ENCODE results near the gene LIN52.

Gene LIN52, protein sequence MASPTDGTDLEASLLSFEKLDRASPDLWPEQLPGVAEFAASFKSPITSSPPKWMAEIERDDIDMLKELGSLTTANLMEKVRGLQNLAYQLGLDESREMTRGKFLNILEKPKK

DNA sequence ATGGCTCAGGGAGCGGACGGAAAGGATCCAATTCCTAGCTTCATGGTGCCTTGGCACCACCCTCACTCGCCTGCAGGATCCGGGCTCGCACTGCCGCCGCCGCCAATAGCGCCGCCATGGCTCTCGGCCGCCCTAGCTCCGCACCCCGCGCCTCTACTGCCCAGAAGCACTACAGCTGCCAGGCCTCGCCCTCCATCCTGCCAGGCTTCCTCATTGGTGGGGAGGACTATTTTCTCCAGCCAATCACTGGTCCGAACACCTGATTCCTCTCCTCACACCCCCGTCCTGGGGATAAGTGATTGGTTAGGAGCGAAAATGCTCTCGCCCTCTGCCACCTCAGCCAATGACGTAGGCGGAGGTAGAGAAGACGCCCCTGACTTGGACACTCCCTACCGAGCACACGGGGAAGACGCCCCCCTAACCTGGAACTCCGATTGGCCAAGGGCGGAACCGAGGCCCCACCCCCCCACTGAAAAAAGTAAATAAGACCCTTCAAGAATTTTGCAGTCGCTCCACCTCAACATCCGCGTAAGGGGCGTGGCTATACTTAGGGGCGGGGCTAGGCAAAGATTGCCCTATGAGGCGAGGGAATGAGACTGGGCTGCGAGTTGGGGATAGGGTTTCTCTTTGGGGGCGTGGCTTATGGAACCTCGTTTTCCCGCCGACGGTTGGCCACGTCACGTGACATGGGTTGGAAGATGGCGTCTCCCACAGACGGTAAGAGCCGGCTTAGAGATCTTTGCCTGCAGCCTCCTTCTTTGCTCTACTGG is at the start of gene LIN52, which contains the start of gene ALDH6A1:
TSS of gene LIN52 (plus strand) at position 680 of the 770 bp plus-strand sequence. CDS start at position 699, 19 bp downstream.
TSS of gene ALDH6A1 (minus strand) at position 177 of the 770 bp plus-strand sequence. CDS start at position 118, 59 bp downstream.
- peak within 1 kb of the TSS; percentile 98 for H3K4me3 ChIP-seq (ENCODE audit: low read depth, low read length)
- peak; percentile 100 for DNase-seq (ENCODE audit: low read depth)
- TF ChIP-seq, protein P1, sequence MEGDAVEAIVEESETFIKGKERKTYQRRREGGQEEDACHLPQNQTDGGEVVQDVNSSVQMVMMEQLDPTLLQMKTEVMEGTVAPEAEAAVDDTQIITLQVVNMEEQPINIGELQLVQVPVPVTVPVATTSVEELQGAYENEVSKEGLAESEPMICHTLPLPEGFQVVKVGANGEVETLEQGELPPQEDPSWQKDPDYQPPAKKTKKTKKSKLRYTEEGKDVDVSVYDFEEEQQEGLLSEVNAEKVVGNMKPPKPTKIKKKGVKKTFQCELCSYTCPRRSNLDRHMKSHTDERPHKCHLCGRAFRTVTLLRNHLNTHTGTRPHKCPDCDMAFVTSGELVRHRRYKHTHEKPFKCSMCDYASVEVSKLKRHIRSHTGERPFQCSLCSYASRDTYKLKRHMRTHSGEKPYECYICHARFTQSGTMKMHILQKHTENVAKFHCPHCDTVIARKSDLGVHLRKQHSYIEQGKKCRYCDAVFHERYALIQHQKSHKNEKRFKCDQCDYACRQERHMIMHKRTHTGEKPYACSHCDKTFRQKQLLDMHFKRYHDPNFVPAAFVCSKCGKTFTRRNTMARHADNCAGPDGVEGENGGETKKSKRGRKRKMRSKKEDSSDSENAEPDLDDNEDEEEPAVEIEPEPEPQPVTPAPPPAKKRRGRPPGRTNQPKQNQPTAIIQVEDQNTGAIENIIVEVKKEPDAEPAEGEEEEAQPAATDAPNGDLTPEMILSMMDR (IDR thresholded peaks at IDR 0.05; ENCODE audit: low read depth, low read length): no peak
- TF ChIP-seq, protein P2, sequence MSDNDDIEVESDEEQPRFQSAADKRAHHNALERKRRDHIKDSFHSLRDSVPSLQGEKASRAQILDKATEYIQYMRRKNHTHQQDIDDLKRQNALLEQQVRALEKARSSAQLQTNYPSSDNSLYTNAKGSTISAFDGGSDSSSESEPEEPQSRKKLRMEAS (IDR thresholded peaks at IDR 0.05; ENCODE audit: low read depth, low read length): peak; percentile 91
- TF ChIP-seq MYC (IDR thresholded peaks at IDR 0.05; ENCODE audit: low read depth, low read length) (peak; percentile 68; the same call in 1 of the 2 replicates), POLR2A (IDR thresholded peaks at IDR 0.05; ENCODE audit: extremely low read depth, insufficient read length) (peak; percentile 52)

DNA sequence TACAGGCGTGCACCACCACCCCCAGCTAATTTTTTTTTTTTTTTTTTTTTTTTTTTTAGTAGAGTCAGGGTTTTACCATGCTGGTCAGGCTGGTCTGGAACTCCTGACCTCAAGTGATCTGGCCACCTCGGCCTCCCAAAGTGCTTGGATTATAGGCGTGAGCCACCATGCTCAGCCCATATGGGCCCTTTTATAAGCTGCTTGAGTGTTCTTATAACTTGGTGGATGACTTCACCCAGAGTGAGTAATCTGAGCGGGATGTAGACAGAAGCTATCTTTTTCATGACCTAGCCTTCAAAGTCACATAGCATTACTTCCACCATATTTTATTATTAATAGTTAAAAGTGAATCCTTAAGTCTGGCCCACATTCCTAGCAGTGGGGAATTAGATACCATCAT is 49.2 kb upstream of the LIN52 start:
- TF ChIP-seq POLR2A (IDR thresholded peaks at IDR 0.05; ENCODE audit: extremely low read depth, insufficient read length): no peak
- TF ChIP-seq, protein P2 (IDR thresholded peaks at IDR 0.05; ENCODE audit: low read depth, low read length): no peak
- no peak overlapping the region for H3K4me3 ChIP-seq (ENCODE audit: low read depth, low read length)
- DNase-seq (ENCODE audit: low read depth): no peak

DNA sequence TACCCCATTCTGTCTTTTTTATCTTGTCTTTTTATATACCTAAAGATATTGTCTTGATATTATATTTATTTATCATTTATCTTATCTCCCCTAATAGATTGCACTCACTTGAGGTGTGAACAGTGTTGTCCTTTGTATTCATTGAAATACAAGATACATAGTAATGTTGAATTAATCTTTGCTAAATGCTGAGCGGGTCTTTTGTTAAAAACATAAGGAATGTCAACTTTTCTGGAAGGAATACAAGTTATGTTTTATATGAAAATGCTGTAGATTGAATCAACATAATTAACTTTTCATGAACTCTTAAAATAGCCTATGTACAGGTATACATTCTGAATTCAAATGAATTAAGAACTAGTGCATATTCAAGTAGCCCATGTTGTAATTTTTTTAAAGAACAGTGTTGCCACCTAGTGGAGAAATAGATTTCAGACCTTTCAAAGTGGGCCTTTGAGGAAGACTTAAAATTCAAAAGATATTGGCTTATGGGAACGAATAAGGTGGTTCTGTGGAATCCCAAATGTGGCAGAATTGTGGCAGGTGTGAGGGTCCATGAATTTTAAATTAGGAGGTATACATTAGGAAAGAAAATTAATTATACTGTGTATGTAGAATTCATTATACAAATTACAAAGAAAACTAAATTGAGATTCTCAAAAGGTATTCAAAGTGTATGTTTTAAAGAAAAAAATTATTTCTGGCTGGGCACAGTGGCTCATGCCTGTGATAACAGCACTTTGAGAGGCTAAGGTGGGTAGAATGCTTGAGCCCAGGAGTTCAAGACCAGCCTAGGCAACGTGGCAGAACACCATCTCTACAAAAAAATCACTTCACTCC is 46.5 kb upstream of the LIN52 start:
- no peak overlapping the region for H3K4me3 ChIP-seq (ENCODE audit: low read depth, low read length)
- DNase-seq (ENCODE audit: low read depth): peak; percentile 68
- no peak for TF ChIP-seq POLR2A (IDR thresholded peaks at IDR 0.05; ENCODE audit: extremely low read depth, insufficient read length)
- TF ChIP-seq, protein P2 (IDR thresholded peaks at IDR 0.05; ENCODE audit: low read depth, low read length): no peak
- TF ChIP-seq, protein P1 (IDR thresholded peaks at IDR 0.05; ENCODE audit: low read depth, low read length): peak; percentile 10

DNA sequence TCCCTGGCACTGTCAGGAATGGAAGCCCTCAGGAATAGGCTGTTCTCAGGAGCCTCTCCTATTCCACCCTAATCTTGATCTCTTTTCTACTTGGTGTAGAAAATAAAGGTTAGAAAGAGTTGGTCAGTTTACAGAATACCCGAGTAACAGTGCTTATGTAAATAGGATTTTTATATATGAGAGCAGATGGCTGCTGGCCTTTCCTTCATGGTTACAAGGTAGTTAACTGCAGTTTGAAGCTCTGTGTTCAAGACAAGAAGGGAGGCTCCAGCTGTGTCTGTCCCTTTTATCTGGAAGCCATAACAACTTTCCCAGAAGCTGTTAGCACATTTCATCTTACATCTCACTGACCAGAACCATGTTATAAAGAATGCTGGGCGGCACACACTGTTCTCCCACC is 42.5 kb upstream of the LIN52 start:
- H3K4me3 ChIP-seq (ENCODE audit: low read depth, low read length): no peak overlapping the region
- DNase-seq (ENCODE audit: low read depth): no peak
- TF ChIP-seq MYC (IDR thresholded peaks at IDR 0.05; ENCODE audit: low read depth, low read length) (no peak), POLR2A (IDR thresholded peaks at IDR 0.05; ENCODE audit: extremely low read depth, insufficient read length) (no peak)
- TF ChIP-seq, protein P1 (IDR thresholded peaks at IDR 0.05; ENCODE audit: low read depth, low read length): no peak
- TF ChIP-seq, protein P2 (IDR thresholded peaks at IDR 0.05; ENCODE audit: low read depth, low read length): no peak

DNA sequence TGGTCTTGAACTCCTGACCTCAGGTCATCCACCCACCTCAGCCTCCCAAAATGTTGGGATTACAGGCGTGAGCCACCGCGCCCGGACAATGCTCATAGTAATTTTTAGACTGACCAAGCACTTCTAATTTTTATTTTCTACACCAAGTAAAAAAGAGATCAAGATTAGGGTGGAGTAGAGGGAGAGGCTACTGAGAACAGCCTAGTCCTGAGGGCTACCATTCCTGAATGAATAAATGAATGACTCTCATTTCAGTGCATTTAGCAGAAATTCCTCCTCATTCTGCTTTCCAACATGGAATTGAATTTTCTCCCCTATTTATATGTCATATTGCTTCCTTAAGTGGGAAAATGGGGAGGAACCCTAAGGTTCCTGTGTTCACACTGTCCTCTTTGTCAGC is 39.2 kb upstream of the LIN52 start:
- TF ChIP-seq, protein P1 (IDR thresholded peaks at IDR 0.05; ENCODE audit: low read depth, low read length): no peak
- TF ChIP-seq MYC (IDR thresholded peaks at IDR 0.05; ENCODE audit: low read depth, low read length) (no peak), POLR2A (IDR thresholded peaks at IDR 0.05; ENCODE audit: extremely low read depth, insufficient read length) (no peak)
- TF ChIP-seq, protein P2 (IDR thresholded peaks at IDR 0.05; ENCODE audit: low read depth, low read length): no peak
- H3K4me3 ChIP-seq (ENCODE audit: low read depth, low read length): no peak overlapping the region
- no peak for DNase-seq (ENCODE audit: low read depth)

Data from NB4 (cell line).